GM23338 (cell line): ENCODE results near the gene EXOC6. TPM values are rescaled to one million over a fixed set of nuclear protein-coding genes. Genes with fewer than 3 reads are reported as not detected.

Experiments
- ATAC-seq: fragments of 200-7000 bp; cut with Tn5 transposase; 3 replicates; pipeline ENCODE4 v1.9.1; 2020
- DNase-seq: peaks from one replicate; pipeline ENCODE4 v3.0.0-alpha.2; 2015; ENCODE audit warnings: low spot score
- H2AFZ ChIP-seq: fragments of 200-600 bp; sonication (generic); 2 replicates; pipeline ENCODE4 v1.8.0; 2016; ENCODE audit warnings: antibody characterized with exemption, mild to moderate bottlenecking, moderate library complexity
- H3F3A ChIP-seq: fragments of 200-600 bp; sonication (generic); replicated peaks from 2 replicates; pipeline ENCODE4 v1.8.0; 2017; ENCODE audit warnings: antibody characterized with exemption, mixed run types, low read depth
- H3K27ac ChIP-seq: fragments of 200-600 bp; sonication (generic); 2 replicates; pipeline ENCODE4 v1.6.1; 2016; ENCODE audit warnings: low read depth
- H3K27me3 ChIP-seq: fragments of 200-600 bp; sonication (generic); 2 replicates; pipeline ENCODE4 v1.8.0; 2016; ENCODE audit warnings: mild to moderate bottlenecking, mixed run types, moderate library complexity; ENCODE audit not compliant: insufficient read depth
- H3K36me3 ChIP-seq: fragments of 200-600 bp; sonication (generic); 2 replicates; pipeline ENCODE4 v1.8.0; 2016; ENCODE audit warnings: mild to moderate bottlenecking; ENCODE audit not compliant: insufficient read depth
- H3K4me1 ChIP-seq: fragments of 200-600 bp; sonication (generic); 2 replicates; pipeline ENCODE4 v1.8.0; 2016; ENCODE audit warnings: mild to moderate bottlenecking, moderate library complexity; ENCODE audit not compliant: insufficient read depth
- H3K4me2 ChIP-seq: fragments of 200-600 bp; sonication (generic); 2 replicates; pipeline ENCODE4 v1.7.1; 2017; ENCODE audit warnings: mixed run types
- H3K4me3 ChIP-seq: fragments of 200-600 bp; sonication (generic); 2 replicates; pipeline ENCODE4 v1.6.1; 2016; ENCODE audit warnings: mixed run types
- H3K79me2 ChIP-seq: fragments of 200-600 bp; sonication (generic); replicated peaks from 2 replicates; pipeline ENCODE4 v1.8.0; 2017; ENCODE audit warnings: mild to moderate bottlenecking; ENCODE audit not compliant: insufficient read depth
- H3K9me2 ChIP-seq: fragments of 200-600 bp; sonication (generic); 2 replicates; pipeline ENCODE4 v1.8.0; 2017; ENCODE audit not compliant: insufficient read depth
- H4K20me1 ChIP-seq: fragments of 200-600 bp; sonication (generic); replicated peaks from 2 replicates; pipeline ENCODE4 v1.8.0; 2017; ENCODE audit warnings: mild to moderate bottlenecking; ENCODE audit not compliant: insufficient read depth
- H3K27ac Mint-ChIP-seq: 2 replicates; pipeline ENCODE4 v1.8.0; 2020; ENCODE audit warnings: inconsistent platforms, mild to moderate bottlenecking, moderate library complexity, mixed read lengths
- H3K27me3 Mint-ChIP-seq: 3 replicates; pipeline ENCODE4 v1.8.0; 2022; ENCODE audit warnings: low read depth, mild to moderate bottlenecking, moderate library complexity, mixed read lengths, inconsistent platforms; ENCODE audit not compliant: insufficient read depth, poor library complexity
- H3K36me3 Mint-ChIP-seq: 3 replicates; pipeline ENCODE4 v1.8.0; 2021; ENCODE audit warnings: low read depth, mild to moderate bottlenecking, inconsistent platforms, moderate library complexity, mixed read lengths
- H3K4me1 Mint-ChIP-seq: 3 replicates; pipeline ENCODE4 v1.8.0; 2020; ENCODE audit warnings: mild to moderate bottlenecking, inconsistent platforms, mixed read lengths
- H3K4me3 Mint-ChIP-seq: 3 replicates; pipeline ENCODE4 v1.8.0; 2021; ENCODE audit warnings: moderate library complexity, mild to moderate bottlenecking, inconsistent platforms, mixed read lengths
- H3K9me3 Mint-ChIP-seq: 3 replicates; pipeline ENCODE4 v1.8.0; 2020; ENCODE audit warnings: moderate library complexity, mild to moderate bottlenecking, inconsistent platforms, mixed read lengths
- CREB1 ChIP-seq: fragments of 250-450 bp; sonication (Bioruptor Pico); IDR thresholded peaks from 2 replicates; pipeline ENCODE4 v1.5.0; 2020; ENCODE audit warnings: low read depth, mild to moderate bottlenecking, moderate library complexity
- EZH2 ChIP-seq: fragments of 200-600 bp; sonication (generic); IDR thresholded peaks from one replicate; pipeline ENCODE4 v1.8.0; 2017; ENCODE audit warnings: antibody characterized with exemption, mild to moderate bottlenecking, low read depth; ENCODE audit not compliant: unreplicated experiment
- EZH2phosphoT487 ChIP-seq: fragments of 200-600 bp; sonication (generic); IDR thresholded peaks from one replicate; pipeline ENCODE4 v1.8.1; 2018; ENCODE audit warnings: antibody characterized with exemption; ENCODE audit not compliant: unreplicated experiment
- JUNB ChIP-seq: IDR thresholded peaks from one replicate; pipeline ENCODE4 v1.6.1; 2016; ENCODE audit warnings: antibody characterized with exemption; ENCODE audit not compliant: unreplicated experiment
- NANOG ChIP-seq: IDR thresholded peaks from 2 replicates; pipeline ENCODE4 v1.6.1; 2016; ENCODE audit warnings: antibody characterized with exemption, borderline replicate concordance
- POLR2AphosphoS5 ChIP-seq: IDR thresholded peaks from 2 replicates; pipeline ENCODE4 v1.6.1; 2016; ENCODE audit warnings: antibody characterized with exemption, low read depth
- STAT1 ChIP-seq: IDR thresholded peaks from one replicate; pipeline ENCODE4 v1.6.1; 2016; ENCODE audit warnings: antibody characterized with exemption; ENCODE audit not compliant: unreplicated experiment
- ZNF114 ChIP-seq: fragments of 250-450 bp; sonication (Bioruptor Pico); IDR thresholded peaks from 2 replicates; pipeline ENCODE4 v1.5.0; 2020; ENCODE audit warnings: mild to moderate bottlenecking, moderate library complexity
- ZNF331 ChIP-seq: fragments of 250-450 bp; sonication (Bioruptor Pico); IDR thresholded peaks from 2 replicates; pipeline ENCODE4 v1.5.0; 2020; ENCODE audit warnings: low read depth, mild to moderate bottlenecking, moderate library complexity
- polyA plus RNA-seq: library from polyadenylated mRNA; unstranded; fragments of >200 nt; fragmentation: Nextera tagmentation; extraction: Ambion mirVana; gene quantifications from 2 replicates; pipeline ENCODE4 v1.2.1, GENCODE V29; 2016
- total RNA-seq: library from RNA; depleted of rRNA; stranded (reverse); fragments of >200 nt; shearing (Covaris generic); gene quantifications from 2 replicates; pipeline ENCODE4 v1.2.3, GENCODE V29; 2014
- TF ChIP-seq, protein P1 (sequence below), 2 experiments: fragments of 200-600 bp in 1 of 2; sonication (generic) in 1 of 2; conservative IDR thresholded peaks; 2 replicates each; pipeline versions ENCODE4 v1.5.1 to v1.6.1; 2016 to 2017; ENCODE audit warnings: antibody characterized with exemption in 2 of 2, low read depth in 2 of 2, mild to moderate bottlenecking in 2 of 2, moderate library complexity in 1 of 2
- TF ChIP-seq, protein P2 (sequence below): IDR thresholded peaks from 2 replicates; pipeline ENCODE4 v1.6.1; 2016; ENCODE audit warnings: antibody characterized with exemption
- TF ChIP-seq, protein P3 (sequence below): IDR thresholded peaks from one replicate; pipeline ENCODE4 v1.6.1; 2018; ENCODE audit warnings: antibody characterized with exemption; ENCODE audit not compliant: unreplicated experiment
- TF ChIP-seq, protein P4 (sequence below): fragments of 250-450 bp; sonication (Bioruptor Pico); IDR thresholded peaks from 2 replicates; pipeline ENCODE4 v1.5.0; 2020; ENCODE audit warnings: mild to moderate bottlenecking, moderate library complexity

Gene EXOC6
- total and polyA plus RNA-seq, 2 experiments from 2014 or later: 5.0 to 6.0 TPM

DNA sequence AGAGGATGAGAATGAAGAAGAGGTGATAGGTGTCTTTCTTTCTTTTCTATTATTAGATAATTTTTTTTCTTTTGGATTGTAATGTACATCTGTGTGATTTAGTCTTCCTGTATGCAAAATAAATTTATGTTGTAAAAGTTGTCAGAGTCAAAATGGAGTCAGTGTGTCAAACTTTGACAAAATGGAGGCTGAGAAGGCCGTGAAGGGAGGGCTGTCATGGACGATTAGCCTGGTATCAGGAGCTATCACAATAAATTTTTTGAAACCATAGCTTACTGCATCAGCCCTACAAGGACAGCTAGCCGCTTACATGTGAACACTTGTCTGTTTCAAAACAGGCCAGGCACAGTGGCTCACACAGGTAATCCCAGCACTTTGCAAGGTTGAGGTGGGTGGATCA, 67.6 kb downstream of the EXOC6 start:
- ATAC-seq: no peak
- Mint-ChIP-seq H3K36me3 (peaks cover 4% of the 10 kb centered on the region; the same call in 1 of the 3 replicates), H3K4me3 (no peak overlapping the region; the same call in 2 of the 3 replicates), H3K27me3 (no peaks in the 10 kb centered on the region), H3K27ac (no peak overlapping the region; the same call in 1 of the 2 replicates), H3K9me3 (peaks cover 4% of the 10 kb centered on the region), H3K4me1 (peaks cover 34% of the 10 kb centered on the region)
- Histone ChIP-seq H3F3A (no peaks in the 10 kb centered on the region), H3K4me2 (peak overlapping the region; percentile 36; the same call in 1 of the 2 replicates), H3K9me2 (no peaks in the 10 kb centered on the region), H3K36me3 (no peaks in the 10 kb centered on the region), H3K27ac (no peak overlapping the region), H3K4me1 (peaks cover 18% of the 10 kb centered on the region), H2AFZ (no peak overlapping the region), H4K20me1 (no peaks in the 10 kb centered on the region), H3K27me3 (no peaks in the 10 kb centered on the region), H3K79me2 (no peaks in the 10 kb centered on the region), H3K4me3 (no peak overlapping the region)
- TF ChIP-seq, protein P1, sequence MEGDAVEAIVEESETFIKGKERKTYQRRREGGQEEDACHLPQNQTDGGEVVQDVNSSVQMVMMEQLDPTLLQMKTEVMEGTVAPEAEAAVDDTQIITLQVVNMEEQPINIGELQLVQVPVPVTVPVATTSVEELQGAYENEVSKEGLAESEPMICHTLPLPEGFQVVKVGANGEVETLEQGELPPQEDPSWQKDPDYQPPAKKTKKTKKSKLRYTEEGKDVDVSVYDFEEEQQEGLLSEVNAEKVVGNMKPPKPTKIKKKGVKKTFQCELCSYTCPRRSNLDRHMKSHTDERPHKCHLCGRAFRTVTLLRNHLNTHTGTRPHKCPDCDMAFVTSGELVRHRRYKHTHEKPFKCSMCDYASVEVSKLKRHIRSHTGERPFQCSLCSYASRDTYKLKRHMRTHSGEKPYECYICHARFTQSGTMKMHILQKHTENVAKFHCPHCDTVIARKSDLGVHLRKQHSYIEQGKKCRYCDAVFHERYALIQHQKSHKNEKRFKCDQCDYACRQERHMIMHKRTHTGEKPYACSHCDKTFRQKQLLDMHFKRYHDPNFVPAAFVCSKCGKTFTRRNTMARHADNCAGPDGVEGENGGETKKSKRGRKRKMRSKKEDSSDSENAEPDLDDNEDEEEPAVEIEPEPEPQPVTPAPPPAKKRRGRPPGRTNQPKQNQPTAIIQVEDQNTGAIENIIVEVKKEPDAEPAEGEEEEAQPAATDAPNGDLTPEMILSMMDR (conservative IDR thresholded peaks at IDR 0.05; ENCODE audit: low read depth in 2 of 2): no peak
- TF ChIP-seq, protein P2, sequence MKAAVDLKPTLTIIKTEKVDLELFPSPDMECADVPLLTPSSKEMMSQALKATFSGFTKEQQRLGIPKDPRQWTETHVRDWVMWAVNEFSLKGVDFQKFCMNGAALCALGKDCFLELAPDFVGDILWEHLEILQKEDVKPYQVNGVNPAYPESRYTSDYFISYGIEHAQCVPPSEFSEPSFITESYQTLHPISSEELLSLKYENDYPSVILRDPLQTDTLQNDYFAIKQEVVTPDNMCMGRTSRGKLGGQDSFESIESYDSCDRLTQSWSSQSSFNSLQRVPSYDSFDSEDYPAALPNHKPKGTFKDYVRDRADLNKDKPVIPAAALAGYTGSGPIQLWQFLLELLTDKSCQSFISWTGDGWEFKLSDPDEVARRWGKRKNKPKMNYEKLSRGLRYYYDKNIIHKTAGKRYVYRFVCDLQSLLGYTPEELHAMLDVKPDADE: no peak
- TF ChIP-seq POLR2AphosphoS5: no peak
- TF ChIP-seq ZNF114 (CRISPR knock-in tag): no peak
- no peak for TF ChIP-seq EZH2phosphoT487
- TF ChIP-seq ZNF331 (CRISPR knock-in tag): no peak
- TF ChIP-seq, protein P3, sequence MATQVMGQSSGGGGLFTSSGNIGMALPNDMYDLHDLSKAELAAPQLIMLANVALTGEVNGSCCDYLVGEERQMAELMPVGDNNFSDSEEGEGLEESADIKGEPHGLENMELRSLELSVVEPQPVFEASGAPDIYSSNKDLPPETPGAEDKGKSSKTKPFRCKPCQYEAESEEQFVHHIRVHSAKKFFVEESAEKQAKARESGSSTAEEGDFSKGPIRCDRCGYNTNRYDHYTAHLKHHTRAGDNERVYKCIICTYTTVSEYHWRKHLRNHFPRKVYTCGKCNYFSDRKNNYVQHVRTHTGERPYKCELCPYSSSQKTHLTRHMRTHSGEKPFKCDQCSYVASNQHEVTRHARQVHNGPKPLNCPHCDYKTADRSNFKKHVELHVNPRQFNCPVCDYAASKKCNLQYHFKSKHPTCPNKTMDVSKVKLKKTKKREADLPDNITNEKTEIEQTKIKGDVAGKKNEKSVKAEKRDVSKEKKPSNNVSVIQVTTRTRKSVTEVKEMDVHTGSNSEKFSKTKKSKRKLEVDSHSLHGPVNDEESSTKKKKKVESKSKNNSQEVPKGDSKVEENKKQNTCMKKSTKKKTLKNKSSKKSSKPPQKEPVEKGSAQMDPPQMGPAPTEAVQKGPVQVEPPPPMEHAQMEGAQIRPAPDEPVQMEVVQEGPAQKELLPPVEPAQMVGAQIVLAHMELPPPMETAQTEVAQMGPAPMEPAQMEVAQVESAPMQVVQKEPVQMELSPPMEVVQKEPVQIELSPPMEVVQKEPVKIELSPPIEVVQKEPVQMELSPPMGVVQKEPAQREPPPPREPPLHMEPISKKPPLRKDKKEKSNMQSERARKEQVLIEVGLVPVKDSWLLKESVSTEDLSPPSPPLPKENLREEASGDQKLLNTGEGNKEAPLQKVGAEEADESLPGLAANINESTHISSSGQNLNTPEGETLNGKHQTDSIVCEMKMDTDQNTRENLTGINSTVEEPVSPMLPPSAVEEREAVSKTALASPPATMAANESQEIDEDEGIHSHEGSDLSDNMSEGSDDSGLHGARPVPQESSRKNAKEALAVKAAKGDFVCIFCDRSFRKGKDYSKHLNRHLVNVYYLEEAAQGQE: no peak
- no peak for TF ChIP-seq STAT1
- TF ChIP-seq CREB1 (CRISPR knock-in tag): no peak
- no peak for TF ChIP-seq NANOG
- TF ChIP-seq, protein P4, sequence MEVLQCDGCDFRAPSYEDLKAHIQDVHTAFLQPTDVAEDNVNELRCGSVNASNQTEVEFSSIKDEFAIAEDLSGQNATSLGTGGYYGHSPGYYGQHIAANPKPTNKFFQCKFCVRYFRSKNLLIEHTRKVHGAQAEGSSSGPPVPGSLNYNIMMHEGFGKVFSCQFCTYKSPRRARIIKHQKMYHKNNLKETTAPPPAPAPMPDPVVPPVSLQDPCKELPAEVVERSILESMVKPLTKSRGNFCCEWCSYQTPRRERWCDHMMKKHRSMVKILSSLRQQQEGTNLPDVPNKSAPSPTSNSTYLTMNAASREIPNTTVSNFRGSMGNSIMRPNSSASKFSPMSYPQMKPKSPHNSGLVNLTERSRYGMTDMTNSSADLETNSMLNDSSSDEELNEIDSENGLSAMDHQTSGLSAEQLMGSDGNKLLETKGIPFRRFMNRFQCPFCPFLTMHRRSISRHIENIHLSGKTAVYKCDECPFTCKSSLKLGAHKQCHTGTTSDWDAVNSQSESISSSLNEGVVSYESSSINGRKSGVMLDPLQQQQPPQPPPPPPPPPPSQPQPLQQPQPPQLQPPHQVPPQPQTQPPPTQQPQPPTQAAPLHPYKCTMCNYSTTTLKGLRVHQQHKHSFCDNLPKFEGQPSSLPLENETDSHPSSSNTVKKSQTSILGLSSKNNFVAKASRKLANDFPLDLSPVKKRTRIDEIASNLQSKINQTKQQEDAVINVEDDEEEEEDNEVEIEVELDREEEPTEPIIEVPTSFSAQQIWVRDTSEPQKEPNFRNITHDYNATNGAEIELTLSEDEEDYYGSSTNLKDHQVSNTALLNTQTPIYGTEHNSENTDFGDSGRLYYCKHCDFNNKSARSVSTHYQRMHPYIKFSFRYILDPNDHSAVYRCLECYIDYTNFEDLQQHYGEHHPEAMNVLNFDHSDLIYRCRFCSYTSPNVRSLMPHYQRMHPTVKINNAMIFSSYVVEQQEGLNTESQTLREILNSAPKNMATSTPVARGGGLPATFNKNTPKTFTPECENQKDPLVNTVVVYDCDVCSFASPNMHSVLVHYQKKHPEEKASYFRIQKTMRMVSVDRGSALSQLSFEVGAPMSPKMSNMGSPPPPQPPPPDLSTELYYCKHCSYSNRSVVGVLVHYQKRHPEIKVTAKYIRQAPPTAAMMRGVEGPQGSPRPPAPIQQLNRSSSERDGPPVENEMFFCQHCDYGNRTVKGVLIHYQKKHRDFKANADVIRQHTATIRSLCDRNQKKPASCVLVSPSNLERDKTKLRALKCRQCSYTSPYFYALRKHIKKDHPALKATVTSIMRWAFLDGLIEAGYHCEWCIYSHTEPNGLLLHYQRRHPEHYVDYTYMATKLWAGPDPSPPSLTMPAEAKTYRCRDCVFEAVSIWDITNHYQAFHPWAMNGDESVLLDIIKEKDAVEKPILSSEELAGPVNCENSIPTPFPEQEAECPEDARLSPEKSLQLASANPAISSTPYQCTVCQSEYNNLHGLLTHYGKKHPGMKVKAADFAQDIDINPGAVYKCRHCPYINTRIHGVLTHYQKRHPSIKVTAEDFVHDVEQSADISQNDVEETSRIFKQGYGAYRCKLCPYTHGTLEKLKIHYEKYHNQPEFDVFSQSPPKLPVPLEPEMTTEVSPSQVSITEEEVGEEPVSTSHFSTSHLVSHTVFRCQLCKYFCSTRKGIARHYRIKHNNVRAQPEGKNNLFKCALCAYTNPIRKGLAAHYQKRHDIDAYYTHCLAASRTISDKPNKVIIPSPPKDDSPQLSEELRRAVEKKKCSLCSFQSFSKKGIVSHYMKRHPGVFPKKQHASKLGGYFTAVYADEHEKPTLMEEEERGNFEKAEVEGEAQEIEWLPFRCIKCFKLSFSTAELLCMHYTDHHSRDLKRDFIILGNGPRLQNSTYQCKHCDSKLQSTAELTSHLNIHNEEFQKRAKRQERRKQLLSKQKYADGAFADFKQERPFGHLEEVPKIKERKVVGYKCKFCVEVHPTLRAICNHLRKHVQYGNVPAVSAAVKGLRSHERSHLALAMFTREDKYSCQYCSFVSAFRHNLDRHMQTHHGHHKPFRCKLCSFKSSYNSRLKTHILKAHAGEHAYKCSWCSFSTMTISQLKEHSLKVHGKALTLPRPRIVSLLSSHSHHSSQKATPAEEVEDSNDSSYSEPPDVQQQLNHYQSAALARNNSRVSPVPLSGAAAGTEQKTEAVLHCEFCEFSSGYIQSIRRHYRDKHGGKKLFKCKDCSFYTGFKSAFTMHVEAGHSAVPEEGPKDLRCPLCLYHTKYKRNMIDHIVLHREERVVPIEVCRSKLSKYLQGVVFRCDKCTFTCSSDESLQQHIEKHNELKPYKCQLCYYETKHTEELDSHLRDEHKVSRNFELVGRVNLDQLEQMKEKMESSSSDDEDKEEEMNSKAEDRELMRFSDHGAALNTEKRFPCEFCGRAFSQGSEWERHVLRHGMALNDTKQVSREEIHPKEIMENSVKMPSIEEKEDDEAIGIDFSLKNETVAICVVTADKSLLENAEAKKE (CRISPR knock-in tag): no peak
- no peak for TF ChIP-seq EZH2
- no peak for TF ChIP-seq JUNB
- DNase-seq: no peak
